Anterior cingulate cortex (tissue), 58 donors: Measurements from ENCODE around the gene HRH4.

Experiments used
- DNase-seq, 58 donors: peaks; one replicate each; lab custom pipeline; 2025; lab: John Stamatoyannopoulos, UW

The HRH4 gene

GRCh38 chr18:24460388-24460787 lies at the start of gene HRH4:
Gene HRH4 (plus strand): TSS chr18:24460637. CDS start chr18:24460729, 92 bp downstream.
- no peak for DNase-seq

GRCh38 chr18:24413148-24413547 lies 47.3 kb upstream of the HRH4 start:
- DNase-seq: peak in 14 of 58 donors; percentile 0 to 16 (median 6)

GRCh38 chr18:24414349-24415003 lies 46.0 kb upstream of the HRH4 start:
- DNase-seq: no peak

GRCh38 chr18:24417480-24417879 lies 43.0 kb upstream of the HRH4 start:
- DNase-seq: no peak

- DNase-seq: no peak
These were observed 39.9 kb upstream of the HRH4 start for GRCh38 chr18:24420551-24420950.

GRCh38 chr18:24421831-24422230 lies 38.6 kb upstream of the HRH4 start:
- DNase-seq: no peak

- DNase-seq: no peak
These were observed 34.4 kb upstream of the HRH4 start for GRCh38 chr18:24426073-24426397.

- DNase-seq: peak in 57 of 58 donors; percentile 16 to 80 (median 65)
These were observed 33.8 kb upstream of the HRH4 start, which contains the start of gene IMPACT for GRCh38 chr18:24426398-24427294. Gene IMPACT (plus strand): TSS chr18:24426670. CDS start chr18:24426757, 87 bp downstream.

- DNase-seq: no peak
These were observed 33.0 kb upstream of the HRH4 start for GRCh38 chr18:24427484-24427883.

GRCh38 chr18:24428709-24429108 lies 31.7 kb upstream of the HRH4 start:
- DNase-seq: no peak

- no peak for DNase-seq
These were observed 31.2 kb upstream of the HRH4 start for GRCh38 chr18:24429188-24429587.

- DNase-seq: no peak
These were observed 27.8 kb upstream of the HRH4 start for GRCh38 chr18:24432618-24433017.

- no peak for DNase-seq
These were observed 23.5 kb upstream of the HRH4 start for GRCh38 chr18:24436939-24437338.

- no peak for DNase-seq
These were observed 16.6 kb upstream of the HRH4 start for GRCh38 chr18:24443870-24444269.

GRCh38 chr18:24446453-24446852 lies 14.0 kb upstream of the HRH4 start:
- DNase-seq: no peak

- DNase-seq: no peak
These were observed 13.4 kb upstream of the HRH4 start for GRCh38 chr18:24446953-24447538.

- no peak for DNase-seq
These were observed 12.5 kb upstream of the HRH4 start for GRCh38 chr18:24447961-24448360.

- no peak for DNase-seq
These were observed 3.9 kb upstream of the HRH4 start for GRCh38 chr18:24456549-24456948.

GRCh38 chr18:24459772-24460171 lies 665 bp upstream of the HRH4 start:
- no peak for DNase-seq

GRCh38 chr18:24461996-24462395 lies 1.6 kb downstream of the HRH4 start:
- no peak for DNase-seq
